ENCODE results near the gene ZYG11B.

- TF ChIP-seq POLR2AphosphoS5 (IDR thresholded peaks at IDR 0.05): no peak
- no peak for TF ChIP-seq CTCF (IDR thresholded peaks at IDR 0.05)
Measured at GRCh38 chr1:52706941-52707926, 19.0 kb upstream of the ZYG11B start.

Data from esophagus muscularis mucosa (tissue), 3 donors.